Heart right ventricle (tissue), 16 donors: Measurements from ENCODE around the gene EHF. TPM values are rescaled to one million over a fixed set of nuclear protein-coding genes. Genes with fewer than 3 reads are reported as not detected.

ENCODE experiments used
- ATAC-seq, 8 donors: fragments of 200-7000 bp; cut with Tn5 transposase; one replicate each; pipeline ENCODE4 v1.9.1; 2020; ENCODE audit warnings: mild to moderate bottlenecking in 8 of 8, moderate library complexity in 8 of 8, moderate number of reproducible peaks in 1 of 8
- DNase-seq, 2 donors: peaks; one replicate each; pipeline ENCODE4 v3.0.0-alpha.2; 2020
- H3K27ac ChIP-seq, 10 donors: fragments of 200-600 bp; sonication (generic) in 2 of 10; one replicate each; pipeline versions ENCODE4 v1.5.0 to v1.8.0; 2020 to 2022; ENCODE audit warnings: mild to moderate bottlenecking in 3 of 10
- H3K27me3 ChIP-seq, 7 donors: fragments of 200-600 bp; one replicate each; pipeline ENCODE4 v1.8.0; 2021 to 2022; ENCODE audit warnings: mild to moderate bottlenecking in 2 of 7
- H3K36me3 ChIP-seq, 9 donors: fragments of 200-600 bp; sonication (generic) in 1 of 9; one replicate each; pipeline versions ENCODE4 v1.5.0 to v1.8.0; 2020 to 2022; ENCODE audit warnings: mild to moderate bottlenecking in 2 of 9
- H3K4me1 ChIP-seq, 9 donors: fragments of 200-600 bp; sonication (generic) in 1 of 9; one replicate each; pipeline versions ENCODE4 v1.5.0 to v1.8.0; 2020 to 2022; ENCODE audit warnings: mild to moderate bottlenecking in 4 of 9
- H3K4me3 ChIP-seq, 10 donors: fragments of 200-600 bp; sonication (generic) in 2 of 10; one replicate each; pipeline versions ENCODE4 v1.5.0 to v1.8.0; 2020 to 2022; ENCODE audit warnings: mild to moderate bottlenecking in 7 of 10, moderate library complexity in 2 of 10
- H3K9me3 ChIP-seq, 11 donors: fragments of 200-600 bp in 10 of 11; sonication (generic) in 2 of 11; one replicate each; pipeline versions ENCODE4 v1.5.0 to v1.8.0; 2013 to 2022; ENCODE audit warnings: mild to moderate bottlenecking in 2 of 11, control low read depth in 1 of 11, moderate library complexity in 1 of 11
- CTCF ChIP-seq, 9 donors: fragments of 200-600 bp; sonication (generic) in 2 of 9; IDR thresholded peaks; one replicate each; pipeline versions ENCODE4 v1.5.0 to v1.8.0; 2021 to 2022; ENCODE audit warnings: antibody characterized with exemption in 9 of 9, mild to moderate bottlenecking in 5 of 9, moderate library complexity in 1 of 9
- WGBS, 2 donors: extraction: QIAGEN DNeasy Blood & Tissue Kit; methylation state at CpG; one replicate each; pipeline ENCODE4 v1.1.7; 2013; ENCODE audit warnings: inconsistent platforms in 1 of 2; 5-methylcytosine and 5-hydroxymethylcytosine counted together
- intact Hi-C, 10 donors: fragments of 100-400 bp; cut with DNase I; formaldehyde crosslinking; loops; one replicate each; pipeline versions ENCODE4 v1.11.1 to v1.14.2; 2022
- polyA plus RNA-seq, 2 donors: library from polyadenylated mRNA; stranded (reverse); fragments of 200-250 nt; gene quantifications; one replicate each; pipeline ENCODE4 v1.2.3, GENCODE V29; 2013
- total RNA-seq, 10 donors: library from RNA; stranded (reverse); fragmentation: NEBNext Ultra II Directional in 3 of 10; extraction: Animal tissue kit (Norgen Biotek cat#: 25700) in 3 of 10; gene quantifications; one replicate each; pipeline versions ENCODE4 v1.2.1 to v1.2.4, GENCODE V29; 2021 to 2023
- donor health status: Arrhythmogenic right ventricular cardiomyopathy.
- donor health status: ischemic (EF 13 %, LVEDD 7.1; RV severe dilation, severe dysfunction).
- donor health status: healthy with polysubstance abuse.
- donor health status: DM: no; HTN: yes; CAD: no.
- donor health status: DM: no; HTN: no; CAD: no.
- donor health status: ischemic (EF 25% LVEDD 6.9; RV normal size, moderate dysfunction).
- donor health status: ischemic (EF 25% LVEDD 5.7; RV mildly dilated, moderate dysfunction).
- donor health status: healthy.
- donor health status: DM: yes; HTN: yes; CAD: no.
- donor health status: Ischemic cardiomyopathy.
- donor health status: ischemic (EF 35%, LVEDD 5.7; RV mildly dilated, moderate dysfunction).
- donor health status: nonischemic (EF 11% LVEDD 7.7; RV severe dilation, severe dysfunction).
- donor health status: DM: yes; HTN: yes; CAD: no.
- donor health status: PGD.
- donor health status: ischemic (EF 29% LVEDD 5.4; RV normal size, mild dysfunction).
- donor health status: nonischemic (EF 23%, LVEDD 6.1; RV moderate dilation, normal function).

Gene EHF
- total and polyA plus RNA-seq, 12 donors: 0.09 to 3.2 (median 0.81) TPM; not detected in 1

- no peak overlapping the region for H3K4me3 ChIP-seq
- no peaks in the 10 kb centered on the region for H3K4me1 ChIP-seq
- DNase-seq: no peak
- peaks cover 0 to 12% (median 0%) of the 10 kb centered on the region in 11 donors for H3K9me3 ChIP-seq
- H3K27ac ChIP-seq: no peak overlapping the region
- 25 to 41% methylated on average over 1 of the region's 1 CpG for WGBS, 2 donors
- H3K36me3 ChIP-seq: no peaks in the 10 kb centered on the region
- intact Hi-C loops: loop anchor here in 1 of 10 donors (10.0 kb wide), 1 partner anchor 62 kb away; no protein-coding TSS in a partner anchor
- ATAC-seq: no peak
- H3K27me3 ChIP-seq: peaks cover 0 to 3% (median 0%) of the 10 kb centered on the region in 7 donors
- no peak for TF ChIP-seq CTCF (IDR thresholded peaks at IDR 0.05)
Measured at GRCh38 chr11:34593085-34593484, 27.8 kb upstream of the EHF start.

GRCh38 chr11:34594603-34595002, 26.3 kb upstream of the EHF start:
- WGBS, 2 donors: 71 to 75% methylated on average over 3 of the region's 3 CpGs
- peaks cover 0 to 12% (median 0%) of the 10 kb centered on the region in 11 donors for H3K9me3 ChIP-seq
- no peak for DNase-seq
- no peak for TF ChIP-seq CTCF (IDR thresholded peaks at IDR 0.05)
- no peaks in the 10 kb centered on the region for H3K27me3 ChIP-seq
- peaks cover 0 to 8% (median 0%) of the 10 kb centered on the region in 9 donors for H3K4me1 ChIP-seq
- ATAC-seq: no peak
- H3K36me3 ChIP-seq: no peaks in the 10 kb centered on the region
- no peak overlapping the region for H3K27ac ChIP-seq
- intact Hi-C loops: loop anchor here in 2 of 10 donors (5.0 to 10.0 kb wide), 2 partner anchors 60 to 293 kb away; no protein-coding TSS in a partner anchor
- no peak overlapping the region for H3K4me3 ChIP-seq

GRCh38 chr11:34595391-34595790, 25.5 kb upstream of the EHF start:
- WGBS, 2 donors: 58 to 67% methylated on average over 2 of the region's 2 CpGs
- no peak for TF ChIP-seq CTCF (IDR thresholded peaks at IDR 0.05)
- Histone ChIP-seq H3K36me3 (no peaks in the 10 kb centered on the region), H3K9me3 (peaks cover 0 to 12% (median 0%) of the 10 kb centered on the region in 11 donors), H3K27ac (no peak overlapping the region), H3K4me3 (no peak overlapping the region), H3K4me1 (peaks cover 0 to 11% (median 5%) of the 10 kb centered on the region in 9 donors), H3K27me3 (no peaks in the 10 kb centered on the region)
- intact Hi-C loops: loop anchor here in 2 of 10 donors (5.0 to 10.0 kb wide), 2 partner anchors 59 to 292 kb away; no protein-coding TSS in a partner anchor
- ATAC-seq (no peak), DNase-seq (no peak)

GRCh38 chr11:34595960-34596644, 24.8 kb upstream of the EHF start:
- TF ChIP-seq CTCF (IDR thresholded peaks at IDR 0.05): no peak
- DNase-seq (no peak), ATAC-seq (no peak)
- Histone ChIP-seq H3K4me1 (peaks cover 0 to 18% (median 12%) of the 10 kb centered on the region in 9 donors), H3K27me3 (no peaks in the 10 kb centered on the region), H3K9me3 (peaks cover 0 to 12% (median 0%) of the 10 kb centered on the region in 11 donors), H3K27ac (no peak overlapping the region), H3K36me3 (no peaks in the 10 kb centered on the region), H3K4me3 (no peak overlapping the region)
- intact Hi-C loops: loop anchor here in 2 of 10 donors (5.0 to 10.0 kb wide), 2 partner anchors 59 to 291 kb away; no protein-coding TSS in a partner anchor
- WGBS, 2 donors: 95% methylated on average over 11 of the region's 11 CpGs
